HEK293 (cell line): Measurements from ENCODE around the gene DLD.

Source experiments
- CTCF ChIA-PET: fragments of 350-600 bp; formaldehyde crosslinking; extraction: SDS; loops from one replicate; lab custom pipeline; 2021; ENCODE audit warnings: antibody characterized with exemption; lab: Yijun Ruan, JAX
- POLR2A ChIA-PET: fragments of 300-600 bp; formaldehyde crosslinking; extraction: SDS; loops from one replicate; lab custom pipeline; 2020; ENCODE audit warnings: antibody characterized with exemption, inconsistent platforms; lab: Yijun Ruan, JAX
- H3K27ac ChIP-seq: fragments of 200-500 bp; sonication (Bioruptor generic); 2 replicates; pipeline ENCODE4 v1.5.1; 2014; ENCODE audit warnings: low read depth, low read length, control low read depth, inconsistent platforms; ENCODE audit errors: extremely low read depth
- H3K36me3 ChIP-seq, 2 experiments: fragments of 200-500 bp in 1 of 2; sonication (Bioruptor generic) in 1 of 2; 1 replicate in 1 of 2; 2 replicates in 1 of 2; pipeline ENCODE4 v1.5.1; 2014 to 2017; ENCODE audit warnings: inconsistent platforms in 2 of 2, low read length in 2 of 2; ENCODE audit not compliant: control insufficient read depth in 2 of 2, insufficient read depth in 1 of 2
- H3K4me1 ChIP-seq: fragments of 200-500 bp; sonication (Bioruptor generic); 2 replicates; pipeline ENCODE4 v1.5.1; 2014; ENCODE audit warnings: mild to moderate bottlenecking, low read length, inconsistent platforms; ENCODE audit not compliant: control insufficient read depth, insufficient read depth
- H3K4me3 ChIP-seq: 2 replicates; pipeline ENCODE4 v1.5.1; 2011; ENCODE audit warnings: low read depth, mild to moderate bottlenecking, control low read depth, low read length, moderate library complexity
- H3K9me3 ChIP-seq: fragments of 200-500 bp; sonication (Bioruptor generic); 2 replicates; pipeline ENCODE4 v1.5.1; 2014; ENCODE audit warnings: low read depth, low read length, inconsistent platforms; ENCODE audit not compliant: control insufficient read depth, insufficient read depth
- ATF2 ChIP-seq: fragments of 450-650 bp; formaldehyde crosslinking; IDR thresholded peaks from 2 replicates; pipeline ENCODE4 v1.5.1; 2016; ENCODE audit warnings: missing biosample characterization, missing genetic modification characterization, low read depth
- GLI4 ChIP-seq: fragments of 450-650 bp; formaldehyde crosslinking; IDR thresholded peaks from 2 replicates; pipeline ENCODE4 v1.5.1; 2016; ENCODE audit warnings: missing biosample characterization, missing genetic modification characterization
- KLF10 ChIP-seq: fragments of 450-650 bp; IDR thresholded peaks from 2 replicates; pipeline ENCODE4 v1.5.1; 2018; ENCODE audit warnings: missing biosample characterization, mild to moderate bottlenecking, missing genetic modification characterization
- ZBTB20 ChIP-seq: fragments of 450-650 bp; formaldehyde crosslinking; IDR thresholded peaks from 2 replicates; pipeline ENCODE4 v1.5.1; 2016; ENCODE audit warnings: missing biosample characterization, missing genetic modification characterization
- ZBTB49 ChIP-seq: fragments of 450-650 bp; formaldehyde crosslinking; IDR thresholded peaks from 2 replicates; pipeline ENCODE4 v1.5.1; 2016; ENCODE audit warnings: missing biosample characterization, missing genetic modification characterization, low read depth
- ZBTB7A ChIP-seq: fragments of 450-650 bp; formaldehyde crosslinking; IDR thresholded peaks from 2 replicates; pipeline ENCODE4 v1.5.1; 2016; ENCODE audit warnings: low read depth, missing biosample characterization, missing genetic modification characterization
- ZBTB8A ChIP-seq: fragments of 450-650 bp; formaldehyde crosslinking; IDR thresholded peaks from 2 replicates; pipeline ENCODE4 v1.5.1; 2016; ENCODE audit warnings: missing biosample characterization, missing genetic modification characterization
- ZNF10 ChIP-seq: fragments of 450-650 bp; formaldehyde crosslinking; IDR thresholded peaks from 2 replicates; pipeline ENCODE4 v1.5.1; 2017; ENCODE audit warnings: missing biosample characterization, missing genetic modification characterization
- ZNF146 ChIP-seq: fragments of 450-650 bp; formaldehyde crosslinking; IDR thresholded peaks from 2 replicates; pipeline ENCODE4 v1.5.1; 2016; ENCODE audit warnings: missing biosample characterization, missing genetic modification characterization
- ZNF311 ChIP-seq: fragments of 450-650 bp; formaldehyde crosslinking; IDR thresholded peaks from 2 replicates; pipeline ENCODE4 v1.5.1; 2017; ENCODE audit warnings: missing biosample characterization, missing genetic modification characterization, borderline replicate concordance
- ZNF335 ChIP-seq: fragments of 450-650 bp; formaldehyde crosslinking; conservative IDR thresholded peaks from 2 replicates; pipeline ENCODE4 v1.5.1; 2016; ENCODE audit warnings: missing biosample characterization, missing genetic modification characterization
- ZNF404 ChIP-seq: fragments of 450-650 bp; formaldehyde crosslinking; IDR thresholded peaks from 2 replicates; pipeline ENCODE4 v1.5.1; 2017; ENCODE audit warnings: missing biosample characterization, missing genetic modification characterization
- ZNF433 ChIP-seq: fragments of 450-650 bp; formaldehyde crosslinking; IDR thresholded peaks from 2 replicates; pipeline ENCODE4 v1.5.1; 2016; ENCODE audit warnings: missing biosample characterization, missing genetic modification characterization, low read depth
- ZNF510 ChIP-seq: fragments of 450-650 bp; formaldehyde crosslinking; IDR thresholded peaks from 2 replicates; pipeline ENCODE4 v1.5.1; 2018; ENCODE audit warnings: mild to moderate bottlenecking, missing genetic modification characterization, missing biosample characterization; ENCODE audit not compliant: insufficient replicate concordance
- ZNF514 ChIP-seq: fragments of 450-650 bp; formaldehyde crosslinking; IDR thresholded peaks from 2 replicates; pipeline ENCODE4 v1.5.1; 2016; ENCODE audit warnings: missing biosample characterization, missing genetic modification characterization
- ZNF529 ChIP-seq: fragments of 450-650 bp; formaldehyde crosslinking; IDR thresholded peaks from 2 replicates; pipeline ENCODE4 v1.5.1; 2017; ENCODE audit warnings: missing genetic modification characterization, missing biosample characterization; ENCODE audit not compliant: insufficient replicate concordance
- ZNF530 ChIP-seq: fragments of 450-650 bp; formaldehyde crosslinking; IDR thresholded peaks from 2 replicates; pipeline ENCODE4 v1.5.1; 2016; ENCODE audit warnings: low read depth, missing biosample characterization, missing genetic modification characterization
- ZNF549 ChIP-seq: fragments of 450-650 bp; IDR thresholded peaks from 2 replicates; pipeline ENCODE4 v1.5.1; 2018; ENCODE audit warnings: missing biosample characterization, missing genetic modification characterization, mild to moderate bottlenecking, inconsistent platforms, moderate library complexity
- ZNF561 ChIP-seq: fragments of 450-650 bp; IDR thresholded peaks from 2 replicates; pipeline ENCODE4 v1.5.1; 2018; ENCODE audit warnings: missing biosample characterization, missing genetic modification characterization, borderline replicate concordance
- ZNF571 ChIP-seq: fragments of 450-650 bp; formaldehyde crosslinking; IDR thresholded peaks from 2 replicates; pipeline ENCODE4 v1.5.0; 2017; ENCODE audit warnings: missing biosample characterization, missing genetic modification characterization
- ZNF585B ChIP-seq: fragments of 450-650 bp; formaldehyde crosslinking; IDR thresholded peaks from 2 replicates; pipeline ENCODE4 v1.5.1; 2016; ENCODE audit warnings: missing biosample characterization, missing genetic modification characterization
- ZNF623 ChIP-seq: fragments of 450-650 bp; formaldehyde crosslinking; IDR thresholded peaks from 2 replicates; pipeline ENCODE4 v1.5.1; 2016; ENCODE audit warnings: missing biosample characterization, missing genetic modification characterization
- ZNF654 ChIP-seq: fragments of 450-650 bp; formaldehyde crosslinking; IDR thresholded peaks from 2 replicates; pipeline ENCODE4 v1.5.1; 2016; ENCODE audit warnings: low read depth, missing biosample characterization, missing genetic modification characterization
- ZNF677 ChIP-seq: fragments of 450-650 bp; IDR thresholded peaks from 2 replicates; pipeline ENCODE4 v1.5.0; 2018; ENCODE audit warnings: missing biosample characterization, mild to moderate bottlenecking, missing genetic modification characterization, moderate library complexity
- ZNF76 ChIP-seq: fragments of 450-650 bp; formaldehyde crosslinking; IDR thresholded peaks from 2 replicates; pipeline ENCODE4; 2016; ENCODE audit warnings: low read depth, missing biosample characterization, missing genetic modification characterization, borderline replicate concordance
- ZNF768 ChIP-seq: fragments of 450-650 bp; formaldehyde crosslinking; IDR thresholded peaks from 2 replicates; pipeline ENCODE4 v1.5.1; 2018; ENCODE audit warnings: missing biosample characterization, mild to moderate bottlenecking, missing genetic modification characterization
- ZNF792 ChIP-seq: fragments of 450-650 bp; formaldehyde crosslinking; IDR thresholded peaks from 2 replicates; pipeline ENCODE4 v1.5.1; 2016; ENCODE audit warnings: missing biosample characterization, missing genetic modification characterization
- TF ChIP-seq, protein P1 (sequence below): fragments of 450-650 bp; formaldehyde crosslinking; IDR thresholded peaks from 2 replicates; pipeline ENCODE4 v1.5.1; 2016; ENCODE audit warnings: missing biosample characterization, missing genetic modification characterization, borderline replicate concordance
- TF ChIP-seq, protein P2 (sequence below): fragments of 450-650 bp; formaldehyde crosslinking; IDR thresholded peaks from 2 replicates; pipeline ENCODE4 v1.5.1; 2017; ENCODE audit warnings: missing biosample characterization, missing genetic modification characterization

DLD gene

DNA sequence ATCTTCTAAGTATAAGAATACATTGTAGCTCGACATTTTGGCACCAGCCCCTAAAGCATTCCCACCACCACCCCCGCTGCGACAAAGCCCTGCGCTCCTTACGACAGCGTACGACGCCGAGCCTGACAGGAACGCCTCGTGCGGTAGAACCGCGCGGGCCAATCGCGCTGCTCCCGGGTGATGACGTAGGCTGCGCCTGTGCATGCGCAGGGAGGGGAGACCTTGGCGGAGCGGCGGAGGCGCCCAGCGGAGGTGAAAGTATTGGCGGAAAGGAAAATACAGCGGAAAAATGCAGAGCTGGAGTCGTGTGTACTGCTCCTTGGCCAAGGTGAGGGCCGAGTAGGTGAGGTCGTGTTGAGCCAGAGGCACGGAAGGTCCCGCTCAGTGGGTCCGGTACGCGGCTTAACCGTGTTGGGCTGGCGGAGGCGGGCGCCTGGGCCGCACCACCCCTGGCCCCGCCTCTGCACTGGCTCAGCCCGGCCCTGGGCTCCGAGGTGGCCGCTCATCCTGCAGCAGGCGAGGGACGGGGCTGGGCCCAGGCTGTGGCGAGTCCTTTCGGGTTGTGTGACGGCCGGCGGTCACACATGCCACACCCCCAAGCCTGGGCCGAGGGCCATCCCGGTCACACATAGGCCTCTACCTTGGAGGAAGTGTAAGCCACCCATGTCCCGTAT is at the start of gene DLD:
Gene DLD, plus strand, starts transcription at position 222 of the 674 bp plus-strand sequence. Its CDS starts 68 bp downstream, at position 290.
- Histone ChIP-seq H3K27ac (peak within 1 kb of the TSS; percentile 77), H3K9me3 (no peaks in the 10 kb centered on the region), H3K36me3 (peaks cover 0 to 33% of the 10 kb centered on the region in 2 experiments), H3K4me1 (peaks cover 2% of the 10 kb centered on the region; the same call in 1 of the 2 replicates), H3K4me3 (peak within 1 kb of the TSS; percentile 69)
- CTCF ChIA-PET, result interaction anchor here (0.7 to 3.5 kb wide), 5 partner anchors 10 to 255 kb away, joined by 3 to 28 read pairs (median 5); no protein-coding TSS in a partner anchor
- POLR2A ChIA-PET, result interaction anchor here (0.6 to 1.0 kb wide), 2 partner anchors 142 to 148 kb away, joined by 3 to 4 read pairs; no protein-coding TSS in a partner anchor
- TF ChIP-seq ZNF549 (tag by site-specific recombination), result no peak
- TF ChIP-seq ZNF585B (tag by site-specific recombination), result peak; percentile 58
- TF ChIP-seq ZBTB20 (tag by site-specific recombination), result peak; percentile 74
- no peak for TF ChIP-seq ZNF768 (tag by site-specific recombination)
- TF ChIP-seq, protein P1, sequence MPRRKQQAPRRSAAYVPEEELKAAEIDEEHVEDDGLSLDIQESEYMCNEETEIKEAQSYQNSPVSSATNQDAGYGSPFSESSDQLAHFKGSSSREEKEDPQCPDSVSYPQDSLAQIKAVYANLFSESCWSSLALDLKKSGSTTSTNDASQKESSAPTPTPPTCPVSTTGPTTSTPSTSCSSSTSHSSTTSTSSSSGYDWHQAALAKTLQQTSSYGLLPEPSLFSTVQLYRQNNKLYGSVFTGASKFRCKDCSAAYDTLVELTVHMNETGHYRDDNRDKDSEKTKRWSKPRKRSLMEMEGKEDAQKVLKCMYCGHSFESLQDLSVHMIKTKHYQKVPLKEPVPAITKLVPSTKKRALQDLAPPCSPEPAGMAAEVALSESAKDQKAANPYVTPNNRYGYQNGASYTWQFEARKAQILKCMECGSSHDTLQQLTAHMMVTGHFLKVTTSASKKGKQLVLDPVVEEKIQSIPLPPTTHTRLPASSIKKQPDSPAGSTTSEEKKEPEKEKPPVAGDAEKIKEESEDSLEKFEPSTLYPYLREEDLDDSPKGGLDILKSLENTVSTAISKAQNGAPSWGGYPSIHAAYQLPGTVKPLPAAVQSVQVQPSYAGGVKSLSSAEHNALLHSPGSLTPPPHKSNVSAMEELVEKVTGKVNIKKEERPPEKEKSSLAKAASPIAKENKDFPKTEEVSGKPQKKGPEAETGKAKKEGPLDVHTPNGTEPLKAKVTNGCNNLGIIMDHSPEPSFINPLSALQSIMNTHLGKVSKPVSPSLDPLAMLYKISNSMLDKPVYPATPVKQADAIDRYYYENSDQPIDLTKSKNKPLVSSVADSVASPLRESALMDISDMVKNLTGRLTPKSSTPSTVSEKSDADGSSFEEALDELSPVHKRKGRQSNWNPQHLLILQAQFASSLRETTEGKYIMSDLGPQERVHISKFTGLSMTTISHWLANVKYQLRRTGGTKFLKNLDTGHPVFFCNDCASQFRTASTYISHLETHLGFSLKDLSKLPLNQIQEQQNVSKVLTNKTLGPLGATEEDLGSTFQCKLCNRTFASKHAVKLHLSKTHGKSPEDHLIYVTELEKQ, result no peak
- TF ChIP-seq ZNF792 (tag by site-specific recombination), result no peak
- TF ChIP-seq ZNF623 (tag by site-specific recombination), result no peak
- TF ChIP-seq ZNF146, result no peak
- TF ChIP-seq ZNF529 (tag by site-specific recombination), result no peak
- TF ChIP-seq ZNF530 (tag by site-specific recombination), result no peak
- TF ChIP-seq ZNF335 (tag by site-specific recombination), result peak; percentile 95
- TF ChIP-seq ZNF311 (tag by site-specific recombination), result no peak
- no peak for TF ChIP-seq ZNF654
- no peak; the same call in 1 of the 2 replicates for TF ChIP-seq ZNF10 (tag by site-specific recombination)
- no peak for TF ChIP-seq ZNF677 (tag by site-specific recombination)
- TF ChIP-seq KLF10 (tag by site-specific recombination), result peak; percentile 67; the same call in 1 of the 2 replicates
- peak; percentile 73; the same call in 1 of the 2 replicates for TF ChIP-seq ZNF561 (tag by site-specific recombination)
- no peak for TF ChIP-seq ZNF510 (tag by site-specific recombination)
- no peak for TF ChIP-seq GLI4 (tag by site-specific recombination)
- no peak for TF ChIP-seq ZNF514 (tag by site-specific recombination)
- no peak for TF ChIP-seq ZNF404
- peak; percentile 90 for TF ChIP-seq ATF2 (tag by site-specific recombination)
- TF ChIP-seq, protein P2, sequence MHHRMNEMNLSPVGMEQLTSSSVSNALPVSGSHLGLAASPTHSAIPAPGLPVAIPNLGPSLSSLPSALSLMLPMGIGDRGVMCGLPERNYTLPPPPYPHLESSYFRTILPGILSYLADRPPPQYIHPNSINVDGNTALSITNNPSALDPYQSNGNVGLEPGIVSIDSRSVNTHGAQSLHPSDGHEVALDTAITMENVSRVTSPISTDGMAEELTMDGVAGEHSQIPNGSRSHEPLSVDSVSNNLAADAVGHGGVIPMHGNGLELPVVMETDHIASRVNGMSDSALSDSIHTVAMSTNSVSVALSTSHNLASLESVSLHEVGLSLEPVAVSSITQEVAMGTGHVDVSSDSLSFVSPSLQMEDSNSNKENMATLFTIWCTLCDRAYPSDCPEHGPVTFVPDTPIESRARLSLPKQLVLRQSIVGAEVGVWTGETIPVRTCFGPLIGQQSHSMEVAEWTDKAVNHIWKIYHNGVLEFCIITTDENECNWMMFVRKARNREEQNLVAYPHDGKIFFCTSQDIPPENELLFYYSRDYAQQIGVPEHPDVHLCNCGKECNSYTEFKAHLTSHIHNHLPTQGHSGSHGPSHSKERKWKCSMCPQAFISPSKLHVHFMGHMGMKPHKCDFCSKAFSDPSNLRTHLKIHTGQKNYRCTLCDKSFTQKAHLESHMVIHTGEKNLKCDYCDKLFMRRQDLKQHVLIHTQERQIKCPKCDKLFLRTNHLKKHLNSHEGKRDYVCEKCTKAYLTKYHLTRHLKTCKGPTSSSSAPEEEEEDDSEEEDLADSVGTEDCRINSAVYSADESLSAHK (tag by site-specific recombination), result no peak
- TF ChIP-seq ZNF433, result no peak
- peak; percentile 92 for TF ChIP-seq ZBTB8A (tag by site-specific recombination)
- no peak for TF ChIP-seq ZBTB49 (tag by site-specific recombination)
- no peak for TF ChIP-seq ZNF571
- no peak for TF ChIP-seq ZBTB7A
- peak; percentile 55; the same call in 1 of the 2 replicates for TF ChIP-seq ZNF76
